ENCODE results near the gene BTN1A1.
"Not testable (repeated sequence)": the region's sequence is repeated elsewhere in the genome, so short reads cannot be mapped to it uniquely, and the experiment has no call there.

The BTN1A1 gene, protein sequence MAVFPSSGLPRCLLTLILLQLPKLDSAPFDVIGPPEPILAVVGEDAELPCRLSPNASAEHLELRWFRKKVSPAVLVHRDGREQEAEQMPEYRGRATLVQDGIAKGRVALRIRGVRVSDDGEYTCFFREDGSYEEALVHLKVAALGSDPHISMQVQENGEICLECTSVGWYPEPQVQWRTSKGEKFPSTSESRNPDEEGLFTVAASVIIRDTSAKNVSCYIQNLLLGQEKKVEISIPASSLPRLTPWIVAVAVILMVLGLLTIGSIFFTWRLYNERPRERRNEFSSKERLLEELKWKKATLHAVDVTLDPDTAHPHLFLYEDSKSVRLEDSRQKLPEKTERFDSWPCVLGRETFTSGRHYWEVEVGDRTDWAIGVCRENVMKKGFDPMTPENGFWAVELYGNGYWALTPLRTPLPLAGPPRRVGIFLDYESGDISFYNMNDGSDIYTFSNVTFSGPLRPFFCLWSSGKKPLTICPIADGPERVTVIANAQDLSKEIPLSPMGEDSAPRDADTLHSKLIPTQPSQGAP

GRCh38 chr6:26500102-26500501, at the start of gene BTN1A1:
TSS of gene BTN1A1 (plus strand) at chr6:26500303. CDS start at chr6:26501287, 984 bp downstream.
- DNase-seq (ENCODE audit: low spot score) = no peak

GRCh38 chr6:26452631-26453235, 47.4 kb upstream of the BTN1A1 start:
- DNase-seq (ENCODE audit: low spot score) = no peak

DNA sequence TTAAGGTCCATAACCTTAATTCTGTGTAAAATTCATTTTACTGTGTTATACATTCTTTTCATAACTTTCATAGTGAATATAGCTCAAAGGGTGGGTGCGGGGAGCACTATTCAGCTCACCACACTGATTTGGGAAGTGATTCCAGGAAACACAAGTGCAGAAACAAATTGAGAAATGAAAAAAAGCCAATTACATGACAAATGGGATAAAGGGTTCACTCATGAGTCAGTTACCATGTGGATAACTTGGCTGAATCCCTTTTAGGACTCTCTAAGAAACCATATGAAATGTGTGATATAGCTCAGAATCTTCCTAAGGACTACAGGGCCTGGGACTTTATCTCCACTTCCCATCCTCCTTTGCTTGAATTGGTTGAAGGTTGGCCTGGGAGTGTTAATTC, 45.5 kb upstream of the BTN1A1 start:
- no peak for DNase-seq (ENCODE audit: low spot score)

DNA sequence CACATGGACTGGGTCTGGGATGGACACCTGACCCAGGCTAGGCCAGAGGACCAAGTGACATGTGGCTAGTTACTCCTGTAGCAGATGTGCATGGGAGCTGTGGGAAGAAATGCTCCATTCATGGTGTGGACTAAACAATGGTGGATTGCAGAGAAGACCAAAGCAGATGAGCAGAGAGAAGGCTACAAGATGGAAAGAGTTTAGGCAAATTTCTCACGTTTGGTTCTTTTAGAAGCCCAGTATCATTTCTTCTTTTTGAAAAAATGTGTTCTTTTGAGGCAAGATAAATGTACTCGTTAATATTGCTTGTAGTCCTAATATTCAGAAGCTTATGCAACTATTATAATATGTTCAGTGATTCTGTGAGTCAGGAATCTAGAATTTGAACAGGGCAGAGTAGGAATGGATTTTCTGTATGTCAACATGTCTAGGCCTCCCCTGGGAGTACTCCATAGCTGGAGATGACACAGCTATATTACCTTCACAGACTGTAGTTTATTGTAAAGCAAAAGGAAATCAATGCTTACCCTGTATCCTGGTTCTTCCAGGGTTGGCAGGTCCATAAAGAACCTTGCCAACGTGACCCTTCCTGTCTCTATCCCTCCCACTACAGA, 44.6 kb upstream of the BTN1A1 start:
- no peak for DNase-seq (ENCODE audit: low spot score)

- DNase-seq (ENCODE audit: low spot score) = no peak
These were observed 42.8 kb upstream of the BTN1A1 start for GRCh38 chr6:26457264-26457805.

DNA sequence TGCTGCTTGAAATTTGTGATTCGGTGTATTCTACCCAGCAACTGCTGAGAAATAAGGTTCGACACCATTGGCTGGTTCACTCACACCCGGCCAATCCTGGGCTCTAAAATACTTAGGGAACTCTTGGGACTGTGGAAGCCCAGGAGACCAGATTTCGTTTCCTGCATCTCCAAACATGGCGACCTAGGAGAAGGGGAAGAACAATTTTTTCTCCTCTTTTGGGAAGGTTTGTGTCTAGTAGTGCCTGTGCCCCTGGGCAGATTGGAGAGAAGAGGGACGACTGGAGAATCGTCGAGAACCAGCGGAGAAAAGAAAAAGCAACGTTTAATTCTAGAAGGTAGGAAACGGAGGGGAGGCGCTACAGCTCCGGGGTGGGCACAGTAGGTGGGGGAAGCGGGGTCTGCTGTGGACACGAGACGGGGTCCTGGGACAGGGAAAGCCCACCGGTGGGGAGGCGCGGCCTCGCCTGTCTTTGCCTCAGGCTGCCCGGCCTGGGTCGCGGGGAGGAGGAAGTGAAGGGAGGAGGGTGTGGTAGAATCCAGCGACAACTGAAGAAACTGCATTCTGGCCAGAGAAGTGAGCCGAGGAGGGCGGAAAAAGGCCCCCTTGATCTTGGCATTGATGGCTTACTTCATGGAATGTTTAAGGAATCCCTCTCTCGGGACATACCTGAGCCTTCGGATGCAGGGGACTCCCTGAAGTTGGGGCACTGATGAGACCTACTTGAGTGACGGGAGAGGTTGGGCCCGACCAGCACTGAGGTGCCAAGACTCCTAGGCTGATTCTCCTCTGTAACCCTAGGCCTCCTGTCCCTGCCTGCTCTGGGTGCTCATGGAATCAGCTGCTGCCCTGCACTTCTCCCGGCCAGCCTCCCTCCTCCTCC, 42.1 kb upstream of the BTN1A1 start, which contains the start of gene BTN2A1:
Gene BTN2A1, plus strand, starts transcription at position 150 of the 883 bp plus-strand sequence. Its CDS starts 682 bp downstream, at position 832.
- peak; percentile 90 for DNase-seq (ENCODE audit: low spot score)

- no peak for DNase-seq (ENCODE audit: low spot score)
These were observed 40.9 kb upstream of the BTN1A1 start for GRCh38 chr6:26459023-26459810.

DNA sequence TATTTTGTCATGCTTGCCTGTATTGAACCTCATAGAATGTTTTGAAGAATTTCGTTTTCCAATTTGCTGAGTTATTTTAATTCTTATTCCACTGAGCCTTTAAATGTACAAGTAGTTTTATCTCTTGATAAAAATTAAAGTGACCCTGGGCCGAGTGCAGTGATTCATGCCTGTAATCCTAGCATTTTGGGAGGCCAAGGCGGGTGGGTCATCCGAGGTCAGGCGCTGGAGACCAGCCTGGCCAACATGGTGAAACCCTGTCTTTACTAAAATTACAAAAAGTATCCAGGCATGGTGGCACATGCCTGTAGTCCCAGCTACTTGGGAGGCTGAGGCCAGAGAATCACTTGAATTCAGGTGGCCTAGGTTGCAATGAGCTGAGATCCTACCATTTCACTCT, 38.8 kb upstream of the BTN1A1 start:
- not testable (repeated sequence) for DNase-seq (ENCODE audit: low spot score)

- no peak for DNase-seq (ENCODE audit: low spot score)
These were observed 36.1 kb upstream of the BTN1A1 start for GRCh38 chr6:26464014-26464413.

- no peak for DNase-seq (ENCODE audit: low spot score)
These were observed 35.5 kb upstream of the BTN1A1 start for GRCh38 chr6:26464416-26465131.

DNA sequence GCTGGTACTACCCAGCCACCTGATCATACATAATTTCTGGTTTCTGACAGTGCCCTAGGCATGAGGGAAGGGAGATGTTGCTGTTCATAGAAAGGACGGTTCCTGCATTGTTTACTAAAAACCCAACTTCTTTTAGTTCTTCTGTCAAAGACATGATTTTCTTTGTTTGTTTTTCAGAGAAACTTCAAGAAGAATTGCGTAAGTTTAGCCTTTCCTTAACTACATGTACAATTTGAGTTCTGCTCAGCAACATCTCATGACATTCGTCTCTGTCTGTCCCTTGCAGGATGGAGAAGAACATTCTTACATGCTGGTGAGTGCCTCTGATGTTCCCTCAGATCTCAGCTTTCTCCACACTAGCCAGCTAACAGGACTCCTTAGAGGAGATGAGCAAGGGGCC, 34.3 kb upstream of the BTN1A1 start:
- DNase-seq (ENCODE audit: low spot score) = no peak

GRCh38 chr6:26468829-26469228, 31.3 kb upstream of the BTN1A1 start:
- DNase-seq (ENCODE audit: low spot score) = no peak

DNA sequence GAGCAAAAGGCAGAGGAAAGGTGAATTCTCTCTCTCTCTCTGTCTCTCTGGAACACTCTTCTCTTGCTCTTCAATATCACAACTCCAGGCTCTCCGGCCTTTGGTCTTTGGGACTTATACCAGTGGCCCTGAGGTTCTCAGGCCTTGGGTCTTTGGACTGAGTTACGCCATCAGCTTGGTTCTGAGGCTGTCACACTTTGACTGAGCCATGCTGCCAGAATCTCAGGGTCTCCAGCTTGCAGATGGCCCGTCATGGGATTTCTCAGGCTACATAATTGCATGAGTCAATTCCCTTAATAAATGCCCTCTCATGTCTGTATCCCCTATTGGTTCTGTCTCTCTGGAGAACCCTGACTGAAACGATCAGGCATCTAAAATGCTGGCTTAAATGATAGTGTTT, 29.5 kb upstream of the BTN1A1 start:
- DNase-seq (ENCODE audit: low spot score) = no peak

- no peak for DNase-seq (ENCODE audit: low spot score)
These were observed 28.1 kb upstream of the BTN1A1 start for GRCh38 chr6:26471970-26472369.

DNA sequence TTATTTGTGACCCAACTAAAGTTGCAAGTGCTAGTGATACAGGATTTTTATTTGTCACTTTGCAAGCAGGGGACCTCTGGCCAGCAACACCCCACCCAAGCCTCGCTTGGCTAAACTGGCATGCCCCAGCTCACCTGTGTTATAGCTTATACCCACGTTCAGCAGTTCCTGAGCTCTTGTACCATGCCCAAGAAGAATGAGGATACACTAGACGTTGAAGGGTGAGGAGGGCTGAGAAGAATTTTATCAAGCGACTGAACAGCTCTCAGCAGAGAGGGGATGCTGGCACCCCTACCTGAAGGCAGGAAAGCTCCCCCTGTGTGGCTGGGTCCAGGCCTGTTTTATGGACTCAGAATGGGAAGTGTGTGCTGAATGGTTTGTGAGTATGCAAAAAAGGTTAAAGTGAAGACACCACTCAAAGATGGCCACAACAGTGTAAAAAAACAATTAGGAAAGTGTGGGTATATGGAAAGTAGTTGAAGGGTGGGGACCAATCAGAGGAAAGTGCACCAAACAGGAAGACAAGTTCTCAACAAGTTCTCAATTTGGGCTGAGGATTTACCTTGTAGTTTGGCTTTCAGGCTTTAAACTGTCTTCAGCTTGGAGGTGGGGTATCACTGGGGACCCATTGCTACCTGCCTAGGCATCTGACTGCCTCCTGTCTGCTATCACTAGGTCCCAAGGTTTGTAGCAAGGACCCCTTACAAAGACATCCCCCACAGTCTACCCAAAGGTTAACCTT, 27.4 kb upstream of the BTN1A1 start:
- DNase-seq (ENCODE audit: low spot score) = no peak

DNA sequence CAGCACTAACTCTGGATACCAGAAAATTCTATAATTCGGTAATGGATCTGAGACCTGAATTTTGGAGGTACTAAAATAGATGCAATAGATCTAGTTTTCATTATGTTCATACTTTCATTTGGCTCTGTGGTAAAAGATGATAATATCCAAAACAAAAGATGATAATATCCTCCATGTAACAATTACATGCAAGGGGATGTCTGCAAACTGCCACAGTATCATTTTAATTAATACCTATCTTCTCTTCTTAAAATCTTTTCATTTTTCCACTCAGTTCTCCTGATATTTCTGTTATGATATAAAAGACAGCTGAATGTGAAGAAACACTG, 26.7 kb upstream of the BTN1A1 start:
- DNase-seq (ENCODE audit: low spot score) = no peak

GRCh38 chr6:26473758-26474438, 26.2 kb upstream of the BTN1A1 start:
- DNase-seq (ENCODE audit: low spot score) = peak; percentile 92

- no peak for DNase-seq (ENCODE audit: low spot score)
These were observed 25.6 kb upstream of the BTN1A1 start for GRCh38 chr6:26474439-26474881.

Data from hematopoietic multipotent progenitor cell treated with erythropoietin and hydrocortisone succinate and interleukin-3 and kit ligand, for 17 days (in vitro differentiated cells).